Measurements from ENCODE around the gene NBPF6.
"Not testable (repeated sequence)": the region's sequence is repeated elsewhere in the genome, so short reads cannot be mapped to it uniquely, and the experiment has no call there.

GRCh38 chr1:108463962-108464361 lies 13.8 kb downstream of the NBPF6 start:
- TF ChIP-seq CTCF, POLR2A (IDR thresholded peaks at IDR 0.05): not testable (repeated sequence)
